Epithelial cell of proximal tubule (primary cell): ENCODE results near the gene NEXN. TPM values are rescaled to one million over a fixed set of nuclear protein-coding genes. Genes with fewer than 3 reads are reported as not detected.

ENCODE experiments used
- DNase-seq: peaks from one replicate; pipeline ENCODE4 v3.0.0-alpha.2; 2011; ENCODE audit warnings: low read depth
- H3K4me3 ChIP-seq: 2 replicates; pipeline ENCODE4 v1.5.1; 2011; ENCODE audit warnings: low read depth, mild to moderate bottlenecking, low read length
- CTCF ChIP-seq: conservative IDR thresholded peaks from 2 replicates; pipeline ENCODE4 v1.5.1; 2012; ENCODE audit warnings: low read depth, mild to moderate bottlenecking, low read length
- total RNA-seq: library from RNA; depleted of rRNA; stranded (reverse); fragments of >200 nt; gene quantifications from 2 replicates; pipeline ENCODE4 v1.2.3, GENCODE V29; 2015

Gene NEXN
- total RNA-seq = 13.5 and 17.2 TPM in 2 replicates

GRCh38 chr1:77888081-77888780 is at the start of gene NEXN:
NEXN (plus strand) TSS chr1:77888624; CDS start chr1:77916107, 27,483 bp downstream.
- DNase-seq = no peak
- H3K4me3 ChIP-seq = peak within 1 kb of the TSS; percentile 79
- no peak for TF ChIP-seq CTCF

GRCh38 chr1:77841574-77841973 is 46.9 kb upstream of the NEXN start:
- no peak for DNase-seq
- H3K4me3 ChIP-seq = no peak overlapping the region
- TF ChIP-seq CTCF = no peak

GRCh38 chr1:77845951-77846350 is 42.5 kb upstream of the NEXN start:
- no peak for TF ChIP-seq CTCF
- no peak for DNase-seq
- H3K4me3 ChIP-seq = no peak overlapping the region

- DNase-seq = no peak
- TF ChIP-seq CTCF = no peak
- no peak overlapping the region for H3K4me3 ChIP-seq
Measured at GRCh38 chr1:77846966-77847365, 41.5 kb upstream of the NEXN start.

GRCh38 chr1:77847621-77848080 is 40.8 kb upstream of the NEXN start:
- no peak overlapping the region for H3K4me3 ChIP-seq
- TF ChIP-seq CTCF = no peak
- DNase-seq = no peak

- TF ChIP-seq CTCF = no peak
- H3K4me3 ChIP-seq = no peak overlapping the region
- DNase-seq = no peak
Measured at GRCh38 chr1:77850082-77850481, 38.3 kb upstream of the NEXN start.

- TF ChIP-seq CTCF = no peak
- no peak overlapping the region for H3K4me3 ChIP-seq
- no peak for DNase-seq
Measured at GRCh38 chr1:77857552-77857951, 30.9 kb upstream of the NEXN start.
